GM06990 (cell line): Measurements from ENCODE around the gene NCF1.
"Not testable (repeated sequence)": the region's sequence is repeated elsewhere in the genome, so short reads cannot be mapped to it uniquely, and the experiment has no call there.

Experiments
- DNase-seq: peaks from one replicate; pipeline ENCODE4 v3.0.0-alpha.2; 2011; ENCODE audit not compliant: insufficient read length; ENCODE audit errors: extremely low read depth
- H3K27me3 ChIP-seq: replicated peaks from 2 replicates; pipeline ENCODE4 v1.6.0; 2011; ENCODE audit warnings: low read length; ENCODE audit not compliant: control insufficient read depth, insufficient read depth
- H3K36me3 ChIP-seq: 2 replicates; pipeline ENCODE4 v1.5.1; 2011; ENCODE audit warnings: low read length; ENCODE audit not compliant: control insufficient read depth, insufficient read depth
- H3K4me3 ChIP-seq: replicated peaks from 2 replicates; pipeline ENCODE4 v1.5.1; 2011; ENCODE audit warnings: low read depth, mild to moderate bottlenecking, control low read depth, low read length

The NCF1 gene

GRCh38 chr7:74820146-74820805, 46.5 kb downstream of the NCF1 start:
- not testable (repeated sequence) for H3K4me3 ChIP-seq, DNase-seq, H3K27me3 ChIP-seq, H3K36me3 ChIP-seq

- not testable (repeated sequence) for DNase-seq, H3K36me3 ChIP-seq, H3K27me3 ChIP-seq, H3K4me3 ChIP-seq
Observed at GRCh38 chr7:74821259-74821658, 47.4 kb downstream of the NCF1 start.

- H3K27me3 ChIP-seq, H3K4me3 ChIP-seq, DNase-seq, H3K36me3 ChIP-seq: not testable (repeated sequence)
Observed at GRCh38 chr7:74829959-74830358, 56.1 kb downstream of the NCF1 start.

- not testable (repeated sequence) for H3K4me3 ChIP-seq, H3K36me3 ChIP-seq, H3K27me3 ChIP-seq, DNase-seq
Observed at GRCh38 chr7:74830411-74830810, 56.6 kb downstream of the NCF1 start.
